Stimulated activated CD4-positive, alpha-beta T cell treated with anti-CD3 and anti-CD28 coated beads, Interleukin-2, amount 100 ng/mL, for 48 hours (primary cell): ENCODE results near the gene CCNL1.

Source experiments
- DNase-seq, 2 donors: peaks; one replicate each; pipeline ENCODE4 v3.0.0-alpha.2; 2020

The CCNL1 gene

DNA sequence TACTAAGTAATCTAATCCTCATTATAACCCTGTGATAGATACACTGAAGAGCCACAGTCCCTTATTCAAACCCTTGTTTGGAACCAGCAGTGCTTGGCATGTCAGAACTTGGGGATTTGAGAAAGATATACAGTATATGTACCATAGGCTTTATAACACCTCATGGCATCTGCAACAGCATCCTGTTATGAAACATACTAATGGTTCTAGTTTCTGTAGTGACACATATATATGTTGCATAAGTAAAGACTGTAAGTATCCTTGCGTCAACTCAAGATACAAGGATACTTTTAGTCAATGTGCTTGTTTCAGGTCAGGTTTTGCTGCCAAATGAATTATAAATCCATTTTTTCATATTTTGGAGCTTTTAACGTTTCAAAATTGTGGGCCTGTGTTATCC is 58.5 kb downstream of the CCNL1 start:
- no peak for DNase-seq

DNA sequence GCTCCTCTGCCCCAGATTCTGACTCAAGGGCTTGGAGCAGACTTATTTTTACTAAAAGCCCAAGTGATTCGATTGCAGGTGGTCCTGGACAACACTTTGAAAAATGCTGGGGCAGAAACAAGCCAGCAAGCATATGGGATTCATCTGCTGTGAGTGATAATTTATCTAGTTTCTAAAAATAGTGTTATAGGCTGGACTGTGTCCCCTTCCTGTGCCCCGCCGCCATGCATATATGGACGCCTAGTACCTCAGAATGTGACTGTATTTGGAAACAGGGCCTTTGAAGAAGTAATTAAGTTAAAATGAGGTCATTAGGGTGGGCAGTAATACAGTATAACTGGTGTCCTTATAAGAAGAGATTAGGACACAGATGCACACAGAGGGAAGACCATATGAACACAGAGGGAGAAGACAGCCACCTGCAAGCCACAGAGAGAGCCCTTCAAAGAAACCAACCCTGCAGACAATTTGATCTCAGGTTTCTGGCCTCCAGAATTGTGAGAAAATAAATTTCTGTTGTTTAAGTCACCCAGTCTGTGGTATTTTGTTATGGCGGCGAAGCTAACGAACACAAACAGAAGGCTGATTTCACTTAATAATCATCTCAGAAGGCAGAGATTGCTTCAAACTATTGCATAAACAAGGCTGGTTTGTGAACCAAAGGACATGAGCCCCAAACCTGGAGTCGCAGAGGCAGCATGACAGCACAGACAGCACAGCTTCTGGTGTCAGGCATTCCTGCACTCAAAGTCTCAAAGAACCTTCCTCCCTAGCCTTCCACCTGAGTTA is 59.1 kb downstream of the CCNL1 start:
- no peak for DNase-seq

DNA sequence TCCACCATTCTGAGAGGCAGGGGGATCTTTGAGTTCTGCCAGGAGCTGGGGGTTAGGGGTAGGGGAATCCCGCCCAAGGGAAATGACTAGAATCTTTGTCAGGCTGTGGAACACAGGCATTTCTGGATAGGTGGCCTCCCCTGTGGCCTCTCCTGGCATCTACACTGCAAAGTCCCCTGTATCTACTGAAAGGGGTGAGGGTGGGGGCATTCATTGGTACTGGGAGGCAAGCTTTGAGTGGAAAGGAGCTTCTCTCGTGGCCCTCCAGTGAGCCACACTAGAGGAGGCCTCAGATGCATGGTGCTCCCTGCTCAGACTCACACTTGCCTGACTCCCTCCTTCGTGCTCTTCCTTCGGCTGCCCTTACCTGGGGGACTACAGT is 59.9 kb downstream of the CCNL1 start:
- no peak for DNase-seq

DNA sequence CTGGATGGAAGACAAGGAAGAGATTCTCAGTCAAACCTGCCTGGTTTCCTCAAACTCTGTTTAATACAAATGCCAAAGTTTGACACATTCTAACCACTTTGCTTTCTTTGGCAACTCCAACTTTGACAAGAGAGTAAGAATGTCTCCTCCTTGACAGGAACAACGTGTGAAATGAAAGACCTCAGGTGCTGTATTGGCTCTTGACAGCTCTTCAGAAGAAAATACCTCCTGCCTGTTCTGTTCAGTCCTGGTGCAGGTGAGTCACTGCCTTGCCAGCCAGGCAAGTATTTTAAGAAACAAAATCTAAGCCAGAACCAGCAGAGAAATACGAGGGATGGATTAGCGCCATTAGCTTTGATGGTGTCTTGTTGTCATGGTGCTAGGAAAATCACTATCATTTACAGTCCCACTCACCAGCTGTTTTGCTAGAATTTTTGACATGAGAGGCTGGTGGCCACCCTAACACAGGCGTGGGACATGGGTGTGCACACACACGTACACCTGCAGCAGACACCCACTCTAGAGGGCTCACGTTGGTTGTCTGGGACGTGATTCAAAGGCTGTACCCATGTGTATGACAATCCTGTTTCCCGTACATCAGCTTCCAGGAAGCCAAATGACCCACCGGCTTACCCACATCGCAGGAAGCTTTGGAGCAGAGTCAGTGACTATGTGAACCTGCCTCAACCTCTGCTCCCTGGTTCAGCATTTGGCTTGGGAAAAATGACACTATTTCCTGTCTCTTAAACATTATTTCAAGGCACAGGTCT is 60.4 kb downstream of the CCNL1 start:
- no peak for DNase-seq

DNA sequence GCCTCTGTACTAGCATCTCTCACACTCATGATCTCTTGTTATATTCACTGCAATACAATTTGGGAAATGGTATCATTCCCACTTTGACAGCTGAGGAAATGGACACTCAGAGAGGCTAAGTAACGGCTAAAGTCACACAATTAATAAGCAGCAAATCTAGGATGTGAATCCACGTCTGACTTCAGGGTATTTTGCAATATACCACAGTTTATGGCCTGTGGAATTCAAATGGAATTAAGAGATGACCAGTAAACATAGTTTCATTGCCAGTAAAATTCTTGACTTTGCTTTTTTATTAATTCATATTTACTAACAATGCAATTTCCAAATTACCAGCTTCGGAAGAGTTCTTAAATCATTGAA is 61.1 kb downstream of the CCNL1 start:
- DNase-seq: no peak

DNA sequence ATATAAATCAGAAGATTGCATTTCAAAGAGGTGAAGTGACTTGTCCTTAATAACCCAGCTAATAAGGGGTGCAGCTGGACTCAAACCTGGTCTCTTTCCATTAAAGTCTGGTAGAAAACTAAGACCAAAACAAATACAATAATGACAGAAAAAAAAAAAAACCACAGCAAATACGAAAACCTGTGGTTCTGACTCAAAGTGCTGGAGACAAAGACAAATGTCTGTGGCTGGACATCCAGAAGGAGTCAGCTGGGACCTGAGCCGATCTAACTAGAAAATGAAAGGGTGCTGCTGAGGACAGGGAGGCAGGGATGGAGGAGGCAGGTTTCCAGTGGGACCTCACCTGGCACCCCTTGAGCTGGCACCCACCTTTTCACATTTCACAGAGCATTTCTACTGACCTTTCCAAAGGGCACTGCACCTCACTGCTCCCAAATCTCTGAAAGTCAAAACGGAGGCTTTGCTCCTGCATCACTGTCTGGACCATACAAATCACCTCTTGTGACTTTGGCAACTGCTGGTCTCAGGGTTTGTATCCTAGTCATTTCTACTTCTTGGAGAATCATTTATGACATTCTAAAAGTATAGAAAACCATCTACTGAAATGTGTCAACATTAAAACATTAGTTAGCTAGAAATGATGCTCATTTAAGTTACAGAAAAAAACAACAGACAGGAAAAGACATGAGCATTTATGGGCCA is 61.7 kb downstream of the CCNL1 start:
- no peak for DNase-seq
